GM12878 (cell line): ENCODE measurements around the gene COL23A1. TPM values are rescaled to one million over a fixed set of nuclear protein-coding genes. Genes with fewer than 3 reads are reported as not detected.
A peak's percentile ranks its signal among the peaks of the same experiment; 100 is the strongest.

Experiments
- ATAC-seq: fragments of 200-7000 bp; cut with Tn5 transposase; 3 replicates; pipeline ENCODE4 v1.9.1; 2020; ENCODE audit warnings: mild to moderate bottlenecking, moderate library complexity
- BruUV-seq: library from RNA; stranded (reverse); fragments of 400-500 nt; replicated peaks from 2 replicates; lab custom pipeline; 2021; lab: Mats Ljungman, UMichigan
- CTCF ChIA-PET: fragments of 300-600 bp; sonication (Branson Sonifier 250); formaldehyde crosslinking; extraction: SDS; loops from one replicate; lab custom pipeline; 2021; ENCODE audit warnings: inconsistent platforms; lab: Yijun Ruan, JAX
- POLR2A ChIA-PET: fragments of 350-600 bp; formaldehyde crosslinking; extraction: SDS; loops from one replicate; lab custom pipeline; 2021; ENCODE audit warnings: inconsistent platforms; lab: Charles Lee
- RAD21 ChIA-PET: fragments of 300-600 bp; sonication (Branson Sonifier 250); formaldehyde crosslinking; loops from one replicate; lab custom pipeline; 2023; ENCODE audit warnings: antibody characterized with exemption; ENCODE audit not compliant: unreplicated experiment; lab: Charles Lee
- SMC1A ChIA-PET: fragments of 300-600 bp; sonication (Branson Sonifier 250); formaldehyde crosslinking; loops from one replicate; lab custom pipeline; 2023; ENCODE audit not compliant: unreplicated experiment, uncharacterized antibody; lab: Charles Lee
- DNase-seq: peaks from one replicate; pipeline ENCODE4 v3.0.0-alpha.2; 2011; ENCODE audit warnings: low read depth, low spot score
- FAIRE-seq: peaks from 3 replicates; lab custom pipeline; 2011; peaks lifted over from hg19 to GRCh38; lab: Jason Lieb, UNC
- H2AFZ ChIP-seq: 2 replicates; pipeline ENCODE4 v1.6.0; 2011; ENCODE audit warnings: low read depth, low read length, control low read depth; ENCODE audit not compliant: control insufficient read depth
- H3K27ac ChIP-seq: 2 replicates; pipeline ENCODE4 v1.5.1; 2011; ENCODE audit warnings: control low read depth; ENCODE audit not compliant: control insufficient read depth, insufficient read depth
- H3K27me3 ChIP-seq, 2 experiments: replicated peaks in 1 of 2; 2 replicates each; pipeline versions ENCODE4 v1.6.0 to v1.6.1; 2011; ENCODE audit warnings: low read length in 1 of 2; ENCODE audit not compliant: control insufficient read depth in 2 of 2, insufficient read depth in 2 of 2
- H3K36me3 ChIP-seq, 2 experiments: 2 replicates each; pipeline ENCODE4 v1.5.1; 2011; ENCODE audit warnings: low read length in 1 of 2; ENCODE audit not compliant: control insufficient read depth in 2 of 2, insufficient read depth in 2 of 2
- H3K4me1 ChIP-seq: 2 replicates; pipeline ENCODE4 v1.6.1; 2011; ENCODE audit warnings: mild to moderate bottlenecking, low read length, moderate library complexity, mixed read lengths; ENCODE audit not compliant: control insufficient read depth, insufficient read depth
- H3K4me2 ChIP-seq: 2 replicates; pipeline ENCODE4 v1.6.0; 2011; ENCODE audit warnings: control low read depth; ENCODE audit not compliant: control insufficient read depth, insufficient read depth
- H3K4me3 ChIP-seq: fragments of 200-600 bp; sonication (generic); 2 replicates; pipeline ENCODE4 v1.5.1; 2016
- H3K79me2 ChIP-seq: 2 replicates; pipeline ENCODE4 v1.6.0; 2011; ENCODE audit warnings: low read length; ENCODE audit not compliant: control insufficient read depth, insufficient read depth
- H3K9ac ChIP-seq: 2 replicates; pipeline ENCODE4 v1.8.0; 2011; ENCODE audit warnings: low read length, control low read depth, mixed read lengths; ENCODE audit not compliant: control insufficient read depth, insufficient read depth
- H3K9me3 ChIP-seq: replicated peaks from 3 replicates; pipeline ENCODE4 v1.5.1; 2011; ENCODE audit warnings: mild to moderate bottlenecking, low read length; ENCODE audit not compliant: control insufficient read depth, insufficient read depth
- H4K20me1 ChIP-seq: 2 replicates; pipeline ENCODE4 v1.6.0; 2011; ENCODE audit not compliant: control insufficient read depth, insufficient read depth
- IRF4 ChIP-seq: IDR thresholded peaks from 2 replicates; pipeline ENCODE4 v1.6.1; 2011; ENCODE audit warnings: low read depth, low read length
- MTA2 ChIP-seq: fragments of 450-650 bp; IDR thresholded peaks from 2 replicates; pipeline ENCODE4 v1.6.1; 2016; ENCODE audit warnings: low read depth, mild to moderate bottlenecking, moderate library complexity
- NFYA ChIP-seq: IDR thresholded peaks from 2 replicates; pipeline ENCODE4 v1.6.1; 2011; ENCODE audit warnings: low read depth, mild to moderate bottlenecking, low read length, improper control_type of control experiment, borderline replicate concordance
- SREBF1 ChIP-seq: IDR thresholded peaks from 2 replicates; pipeline ENCODE4 v1.6.1; 2012; ENCODE audit warnings: mild to moderate bottlenecking, low read length
- TAF1 ChIP-seq: IDR thresholded peaks from 2 replicates; pipeline ENCODE4 v1.6.1; 2011; ENCODE audit warnings: mild to moderate bottlenecking, low read depth, low read length, borderline replicate concordance
- WGBS: methylation state at CpG from one replicate; pipeline ENCODE4 v1.1.6; 2016; ENCODE audit warnings: low lambda C conversion rate; ENCODE audit not compliant: insufficient replicate concordance, insufficient coverage; ENCODE audit errors: missing lambda C conversion rate; 5-methylcytosine and 5-hydroxymethylcytosine counted together
- in situ Hi-C: fragments of 300-500 bp; cut with MboI; formaldehyde crosslinking; loops from 9 replicates; pipeline ENCODE4 v1.14.3; 2018; ENCODE audit warnings: mixed read lengths
- intact Hi-C: fragments of 100-400 bp; cut with micrococcal nuclease; formaldehyde crosslinking; loops from one replicate; pipeline ENCODE4 v1.14.2; 2022; ENCODE audit not compliant: unreplicated experiment
- polyA plus RNA-seq, 11 experiments: library from polyadenylated mRNA; depleted of rRNA in 4 of 11; unstranded in 6 of 11; stranded (reverse) in 5 of 11; fragments of >200 nt; fragmentation: Nextera tagmentation in 4 of 11; fragmentation: Illumina TruSeq in 1 of 11; extraction: Ambion mirVana in 4 of 11; extraction: Trizol in 1 of 11; gene quantifications; 1 replicate in 1 of 11; 2 replicates in 10 of 11; pipeline versions ENCODE4 v1.2.1 to v1.2.3, GENCODE V29; 2011 to 2016; ENCODE audit warnings: inconsistent platforms in 2 of 11, missing spikeins in 2 of 11, low read depth in 1 of 11
- total RNA-seq, 4 experiments: library from RNA; depleted of rRNA in 3 of 4; stranded (reverse); fragments of >200 nt in 3 of 4; fragmentation: Illumina TruSeq in 1 of 4; extraction: Trizol in 1 of 4; gene quantifications; 2 replicates each; pipeline versions ENCODE4 v1.2.1 to v1.2.3, GENCODE V29; 2013 to 2021
- TF ChIP-seq, protein P1 (sequence below): fragments of 450-650 bp; IDR thresholded peaks from 2 replicates; pipeline ENCODE4 v1.6.1; 2016; ENCODE audit warnings: mild to moderate bottlenecking

The COL23A1 gene
- total and polyA plus RNA-seq, 10 of the 15 experiments (the other 5 are each of a cell fraction or from before 2014, with no cell fraction given), result 0.03 to 0.83 (median 0.09) TPM; not detected in 5

DNA sequence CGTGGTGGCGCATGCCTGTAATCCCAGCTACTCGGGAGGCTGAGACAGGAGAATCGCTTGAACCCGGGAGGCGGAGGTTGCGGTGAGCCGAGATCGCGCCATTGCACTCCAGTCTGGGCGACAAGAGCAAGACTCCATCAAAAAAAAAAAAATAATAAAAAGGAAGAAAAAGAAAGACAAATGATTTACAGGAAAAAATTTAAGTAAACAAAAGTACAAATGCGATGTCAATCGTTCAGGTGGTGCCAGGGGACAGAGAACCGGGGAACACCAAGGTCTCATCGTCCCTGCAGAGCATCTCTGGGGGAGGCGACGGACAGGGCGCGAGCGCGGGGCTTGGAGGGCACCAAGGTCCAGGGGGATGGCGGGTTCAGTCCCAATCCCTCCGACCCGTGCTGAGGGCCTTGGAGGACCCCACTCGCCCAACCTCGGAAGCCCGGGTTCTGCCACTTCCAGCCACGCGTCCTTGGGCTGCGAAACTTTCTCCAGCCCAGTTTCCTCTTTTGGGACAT lies 386.5 kb downstream of the COL23A1 start:
- peak; percentile 28 for ATAC-seq
- peak overlapping the region; percentile 76 for H3K4me3 ChIP-seq
- peaks cover 13 to 28% of the 10 kb centered on the region in 2 experiments for H3K36me3 ChIP-seq
- peaks cover 24% of the 10 kb centered on the region for H4K20me1 ChIP-seq
- peak overlapping the region; percentile 91 for H2AFZ ChIP-seq
- H3K79me2 ChIP-seq, result peaks cover 48% of the 10 kb centered on the region
- WGBS, result 25% methylated on average over 30 of the region's 30 CpGs
- no peak for FAIRE-seq
- intact Hi-C loops (no loop called here), in situ Hi-C loops (no loop called here)
- RAD21 ChIA-PET, result no interaction called here
- H3K9ac ChIP-seq, result peak overlapping the region; percentile 84
- DNase-seq, result no peak
- H3K9me3 ChIP-seq, result no peaks in the 10 kb centered on the region
- SMC1A ChIA-PET, result interaction anchor here (1.1 kb wide), 1 partner anchor 29 kb away, joined by 3 read pairs; the partner anchor contains the start of gene PHYKPL
- no peaks in the 10 kb centered on the region for H3K27me3 ChIP-seq
- POLR2A ChIA-PET, result interaction anchor here (0.7 to 1.5 kb wide), 6 partner anchors 9 to 88 kb away, joined by 3 to 13 read pairs (median 8); partner anchors contain the start of genes NHP2 and PHYKPL
- peaks cover 15% of the 10 kb centered on the region for H3K4me1 ChIP-seq
- peak overlapping the region; percentile 67 for H3K27ac ChIP-seq
- BruUV-seq, result TSS peak; percentile 87
- CTCF ChIA-PET, result interaction anchor here (1.0 to 1.2 kb wide), 4 partner anchors 10 to 128 kb away, joined by 3 to 5 read pairs (median 4); no protein-coding TSS in a partner anchor
- TF ChIP-seq NFYA (no peak), SREBF1 (no peak), IRF4 (no peak), MTA2 (no peak), TAF1 (no peak)
- TF ChIP-seq, protein P1, sequence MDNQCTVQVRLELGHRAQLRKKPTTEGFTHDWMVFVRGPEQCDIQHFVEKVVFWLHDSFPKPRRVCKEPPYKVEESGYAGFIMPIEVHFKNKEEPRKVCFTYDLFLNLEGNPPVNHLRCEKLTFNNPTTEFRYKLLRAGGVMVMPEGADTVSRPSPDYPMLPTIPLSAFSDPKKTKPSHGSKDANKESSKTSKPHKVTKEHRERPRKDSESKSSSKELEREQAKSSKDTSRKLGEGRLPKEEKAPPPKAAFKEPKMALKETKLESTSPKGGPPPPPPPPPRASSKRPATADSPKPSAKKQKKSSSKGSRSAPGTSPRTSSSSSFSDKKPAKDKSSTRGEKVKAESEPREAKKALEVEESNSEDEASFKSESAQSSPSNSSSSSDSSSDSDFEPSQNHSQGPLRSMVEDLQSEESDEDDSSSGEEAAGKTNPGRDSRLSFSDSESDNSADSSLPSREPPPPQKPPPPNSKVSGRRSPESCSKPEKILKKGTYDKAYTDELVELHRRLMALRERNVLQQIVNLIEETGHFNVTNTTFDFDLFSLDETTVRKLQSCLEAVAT, result peak; percentile 29; the same call in 1 of the 2 replicates
- H3K4me2 ChIP-seq, result peak overlapping the region; percentile 90
